ENCODE measurements around the gene ATP11A. TPM values are rescaled to one million over a fixed set of nuclear protein-coding genes. Genes with fewer than 3 reads are reported as not detected.

Gene ATP11A
- total and polyA plus RNA-seq, 9 of the 15 experiments (the other 6 are each of a cell fraction or from before 2014, with no cell fraction given) = 0.38 to 34.2 (median 4.2) TPM

GRCh38 chr13:112738606-112739005 is 48.8 kb downstream of the ATP11A start:
- peaks cover 24% of the 10 kb centered on the region for H4K20me1 ChIP-seq (replicated peaks; ENCODE audit: control insufficient read depth, insufficient read depth, low read length)
- no peaks in the 10 kb centered on the region for H3K36me3 ChIP-seq (ENCODE audit: control insufficient read depth, insufficient read depth, low read length)
- peaks cover 13 to 15% of the 10 kb centered on the region in 2 experiments; a peak in 4 of 5 replicates for H3K4me1 ChIP-seq (replicated peaks in 1 of 2; ENCODE audit: control insufficient read depth in 2 of 2, insufficient read depth in 2 of 2, low read length in 2 of 2)
- H3K27me3 ChIP-seq (ENCODE audit: control insufficient read depth in 2 of 2, insufficient read depth in 2 of 2, low read length in 2 of 2) = no peaks in the 10 kb centered on the region
- H2AFZ ChIP-seq (ENCODE audit: low read depth, low read length) = no peak overlapping the region
- no peaks in the 10 kb centered on the region for H3K9me1 ChIP-seq (ENCODE audit: control insufficient read depth, insufficient read depth, low read length)
- no peak overlapping the region for H3K27ac ChIP-seq (ENCODE audit: extremely low read depth, low read depth, low read length)
- intact Hi-C loops (cut with micrococcal nuclease) = no loop called here
- 75% methylated on average over 1 of the region's 7 CpGs for WGBS (ENCODE audit: insufficient coverage, low coverage, missing lambda C conversion rate)
- no peaks in the 10 kb centered on the region for H3K9me3 ChIP-seq (replicated peaks; ENCODE audit: control insufficient read depth, insufficient read depth, low read depth, low read length)
- ATAC-seq = 0 out of 3 replicates have a peak, but pooled peaks have one; percentile 28
- no peak overlapping the region for H3K4me3 ChIP-seq
- DNase-seq (ENCODE audit: extremely low read depth in 1 of 4, low spot score in 3 of 4) = no peak
- peaks cover 61% of the 10 kb centered on the region for H3K79me2 ChIP-seq (ENCODE audit: control insufficient read depth, insufficient read depth, low read length)
- no peak overlapping the region for H3K9ac ChIP-seq (ENCODE audit: insufficient read depth in 1 of 2, low read depth in 2 of 2, low read length in 2 of 2)
- H3K4me2 ChIP-seq (ENCODE audit: insufficient read depth, low read length) = no peak overlapping the region
- BruUV-seq (replicated peaks) = no TSS peak
- no peak for FAIRE-seq
- TF ChIP-seq ETV5 (CRISPR knock-in tag; IDR thresholded peaks at IDR 0.05; ENCODE audit: low read depth) (no peak), HIVEP1 (CRISPR knock-in tag; IDR thresholded peaks at IDR 0.05) (no peak), ZNF655 (CRISPR knock-in tag; IDR thresholded peaks at IDR 0.05) (no peak), SRSF1 (IDR thresholded peaks at IDR 0.05; ENCODE audit: low read depth, low read length) (no peak), ZNF217 (CRISPR knock-in tag; IDR thresholded peaks at IDR 0.05) (no peak), GATAD2A (IDR thresholded peaks at IDR 0.05) (no peak), MLX (CRISPR knock-in tag; conservative IDR thresholded peaks at IDR 0.05) (no peak), DLX4 (CRISPR knock-in tag; IDR thresholded peaks at IDR 0.05) (no peak), JUN (IDR thresholded peaks at IDR 0.05; ENCODE audit: borderline replicate concordance, low read depth, low read length) (no peak), JUN (CRISPR knock-in tag; IDR thresholded peaks at IDR 0.05; ENCODE audit: borderline replicate concordance) (no peak), ZNF75A (CRISPR knock-in tag; IDR thresholded peaks at IDR 0.05) (no peak), RHOXF2B (CRISPR knock-in tag; conservative IDR thresholded peaks at IDR 0.05) (no peak), HDAC3 (IDR thresholded peaks at IDR 0.05; ENCODE audit: borderline replicate concordance, partially characterized antibody) (no peak), HES1 (IDR thresholded peaks at IDR 0.05; ENCODE audit: low read depth) (no peak), ELK1 (CRISPR knock-in tag; IDR thresholded peaks at IDR 0.05) (no peak)
- CTCF ChIA-PET (ENCODE audit: low intra/inter-chr PET ratio) = no interaction called here
- in situ Hi-C loops (cut with MboI) = no loop called here
- POLR2A ChIA-PET = interaction anchor here (0.6 kb wide), 1 partner anchor 88 kb away, joined by 3 read pairs; no protein-coding TSS in a partner anchor
